Measurements from ENCODE around the gene GTF2I.
"Not testable (repeated sequence)": the region's sequence is repeated elsewhere in the genome, so short reads cannot be mapped to it uniquely, and the experiment has no call there.

The GTF2I gene

DNA sequence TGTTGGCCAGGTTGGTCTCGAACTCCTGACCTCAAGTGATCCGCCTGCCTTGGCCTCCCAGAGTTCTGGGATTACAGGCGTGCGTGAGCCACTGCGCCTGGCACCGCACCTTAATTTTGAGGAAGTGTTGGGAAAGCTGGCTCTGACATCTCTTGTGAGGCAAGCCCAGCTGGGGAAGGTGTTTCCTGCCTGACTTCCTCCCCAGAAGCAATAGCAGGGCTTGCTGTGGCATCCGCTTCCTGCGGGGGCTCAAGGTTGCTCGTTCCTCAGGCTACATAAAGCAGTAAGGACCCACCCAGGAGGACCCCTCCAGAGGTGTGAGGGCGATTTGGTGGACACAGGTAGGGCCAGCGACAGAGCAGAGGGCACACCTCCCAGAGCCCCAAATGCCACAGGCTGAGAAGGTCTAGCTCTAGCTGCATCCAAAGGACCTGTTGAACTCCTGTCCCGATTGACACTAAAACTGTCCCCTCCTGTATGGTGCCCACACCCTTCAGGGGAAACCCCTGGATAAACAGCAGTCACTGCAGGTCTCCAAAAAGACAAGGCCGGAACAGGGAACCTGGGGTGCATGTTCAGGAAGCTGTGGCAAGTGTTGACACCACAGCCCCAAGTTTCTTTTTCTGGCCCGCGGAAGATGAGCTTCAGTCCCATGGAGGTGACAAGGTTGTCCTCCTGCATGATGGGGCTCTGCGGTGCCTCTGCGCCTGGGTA, 107.8 kb downstream of the GTF2I start:
- not testable (repeated sequence) for H3K9ac ChIP-seq (ENCODE audit: insufficient read length, low read depth); H3K4me3 ChIP-seq (ENCODE audit: insufficient read length, low read depth); H3K27me3 ChIP-seq (ENCODE audit: insufficient read depth, insufficient read length)

DNA sequence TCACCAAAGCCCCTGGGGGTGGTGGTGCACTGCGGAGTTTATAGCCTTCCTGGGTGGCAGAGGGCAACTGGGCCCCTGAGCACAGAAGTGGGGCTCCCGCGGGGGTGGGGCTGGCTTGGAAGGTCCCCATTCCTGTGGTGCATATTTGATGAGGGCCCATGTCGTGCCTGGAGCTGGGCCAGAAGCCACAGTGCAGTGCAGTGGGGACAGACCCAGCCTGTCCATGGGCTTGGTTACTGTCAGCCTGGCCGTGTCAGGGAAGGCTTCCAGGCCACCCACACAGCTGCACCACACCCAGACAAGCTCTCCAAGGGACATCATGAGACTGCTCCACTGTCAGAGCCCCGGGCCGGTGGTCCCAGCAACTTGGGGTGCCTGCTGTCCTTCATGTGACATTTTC, 109.0 kb downstream of the GTF2I start:
- H3K4me1 ChIP-seq (ENCODE audit: insufficient read depth, insufficient read length); H3K36me3 ChIP-seq (ENCODE audit: insufficient read depth, insufficient read length, low read length); H3K9me3 ChIP-seq (ENCODE audit: insufficient read depth, low read length); DNase-seq (ENCODE audit: low read depth, low spot score); H3K4me3 ChIP-seq (ENCODE audit: insufficient read length, low read depth); H3K27me3 ChIP-seq (ENCODE audit: insufficient read depth, insufficient read length); H3K9ac ChIP-seq (ENCODE audit: insufficient read length, low read depth): not testable (repeated sequence)

More for the DNA sequence above, 107.8 kb downstream of the GTF2I start:
- not testable (repeated sequence) for DNase-seq (ENCODE audit: low read depth, low spot score); H3K4me1 ChIP-seq (ENCODE audit: insufficient read depth, insufficient read length); H3K9me3 ChIP-seq (ENCODE audit: insufficient read depth, low read length); H3K36me3 ChIP-seq (ENCODE audit: insufficient read depth, insufficient read length, low read length)

DNA sequence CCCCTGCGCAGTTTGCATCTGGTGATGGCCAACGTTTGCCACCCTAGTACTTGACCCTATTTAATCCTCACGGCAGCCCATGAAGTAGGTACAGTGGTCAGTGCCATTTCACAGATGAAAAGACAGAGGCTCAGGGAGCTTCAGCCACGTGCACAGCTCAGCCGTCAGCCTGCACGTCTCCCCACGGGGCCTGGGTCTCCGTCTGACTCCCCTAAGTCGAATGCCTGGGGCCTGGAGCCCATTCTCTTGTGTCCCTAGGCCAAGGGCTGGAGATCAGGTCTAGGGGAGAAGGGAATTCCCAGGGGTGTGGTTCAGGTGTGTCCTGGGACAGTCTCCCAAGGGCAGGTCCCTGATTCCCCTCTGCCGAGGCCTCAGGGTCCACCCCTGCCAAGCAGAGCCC, 109.5 kb downstream of the GTF2I start:
- not testable (repeated sequence) for H3K9ac ChIP-seq (ENCODE audit: insufficient read length, low read depth); H3K27me3 ChIP-seq (ENCODE audit: insufficient read depth, insufficient read length); H3K36me3 ChIP-seq (ENCODE audit: insufficient read depth, insufficient read length, low read length); DNase-seq (ENCODE audit: low read depth, low spot score); H3K4me3 ChIP-seq (ENCODE audit: insufficient read length, low read depth); H3K4me1 ChIP-seq (ENCODE audit: insufficient read depth, insufficient read length); H3K9me3 ChIP-seq (ENCODE audit: insufficient read depth, low read length)

DNA sequence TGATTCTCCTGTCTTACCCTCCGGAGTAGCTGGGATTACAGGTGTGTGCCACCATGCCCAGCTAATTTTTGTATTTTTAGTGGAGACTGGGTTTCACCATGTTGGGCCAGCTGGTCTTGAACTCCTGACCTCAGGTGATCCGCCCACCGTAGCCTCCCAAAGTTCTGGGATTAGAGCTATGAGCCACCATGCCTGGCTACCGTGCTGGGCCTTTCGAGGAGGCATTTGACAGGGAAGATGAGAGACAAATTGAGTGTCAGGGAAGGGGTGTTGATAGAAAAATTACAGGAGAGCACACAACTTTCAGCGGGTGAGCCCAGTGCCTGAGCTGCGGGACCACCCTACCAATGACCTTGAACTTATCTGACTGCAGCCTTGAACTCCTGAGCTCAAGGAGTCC, 112.5 kb downstream of the GTF2I start:
- not testable (repeated sequence) for H3K36me3 ChIP-seq (ENCODE audit: insufficient read depth, insufficient read length, low read length); H3K27me3 ChIP-seq (ENCODE audit: insufficient read depth, insufficient read length); H3K9ac ChIP-seq (ENCODE audit: insufficient read length, low read depth); DNase-seq (ENCODE audit: low read depth, low spot score); H3K4me3 ChIP-seq (ENCODE audit: insufficient read length, low read depth); H3K4me1 ChIP-seq (ENCODE audit: insufficient read depth, insufficient read length); H3K9me3 ChIP-seq (ENCODE audit: insufficient read depth, low read length)

GRCh38 chr7:74772093-74772492, 114.6 kb downstream of the GTF2I start:
- H3K4me1 ChIP-seq (ENCODE audit: insufficient read depth, insufficient read length); H3K9me3 ChIP-seq (ENCODE audit: insufficient read depth, low read length); H3K27me3 ChIP-seq (ENCODE audit: insufficient read depth, insufficient read length); H3K9ac ChIP-seq (ENCODE audit: insufficient read length, low read depth); H3K36me3 ChIP-seq (ENCODE audit: insufficient read depth, insufficient read length, low read length); H3K4me3 ChIP-seq (ENCODE audit: insufficient read length, low read depth); DNase-seq (ENCODE audit: low read depth, low spot score): not testable (repeated sequence)

GRCh38 chr7:74773760-74774750, 116.5 kb downstream of the GTF2I start, which contains the start of gene NCF1:
Gene NCF1 (plus strand): TSS chr7:74774011. CDS start chr7:74774032, 21 bp downstream.
- not testable (repeated sequence) for H3K9me3 ChIP-seq (ENCODE audit: insufficient read depth, low read length); H3K27me3 ChIP-seq (ENCODE audit: insufficient read depth, insufficient read length); H3K4me3 ChIP-seq (ENCODE audit: insufficient read length, low read depth); H3K9ac ChIP-seq (ENCODE audit: insufficient read length, low read depth); H3K36me3 ChIP-seq (ENCODE audit: insufficient read depth, insufficient read length, low read length); DNase-seq (ENCODE audit: low read depth, low spot score); H3K4me1 ChIP-seq (ENCODE audit: insufficient read depth, insufficient read length)

DNA sequence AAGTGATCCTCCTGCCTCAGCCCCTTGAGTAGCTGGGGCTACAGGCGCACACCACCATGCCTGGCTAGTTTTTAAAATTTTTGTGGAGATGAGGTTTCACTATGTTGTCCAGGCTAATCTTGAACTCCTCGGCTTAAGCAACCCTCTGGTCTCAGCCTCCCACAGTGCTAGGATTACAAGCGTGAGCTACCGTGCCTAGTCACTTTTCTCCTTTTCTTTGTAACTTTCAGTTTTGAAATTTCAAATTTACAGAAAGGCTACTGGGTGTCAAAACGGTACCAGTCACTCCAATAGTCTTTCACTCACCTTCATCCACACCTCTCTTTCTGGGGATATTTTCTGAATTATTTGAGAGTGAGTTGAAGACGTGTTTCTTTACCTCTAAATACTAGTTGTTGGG, 117.6 kb downstream of the GTF2I start:
- not testable (repeated sequence) for DNase-seq (ENCODE audit: low read depth, low spot score); H3K27me3 ChIP-seq (ENCODE audit: insufficient read depth, insufficient read length); H3K4me3 ChIP-seq (ENCODE audit: insufficient read length, low read depth); H3K9me3 ChIP-seq (ENCODE audit: insufficient read depth, low read length); H3K9ac ChIP-seq (ENCODE audit: insufficient read length, low read depth); H3K4me1 ChIP-seq (ENCODE audit: insufficient read depth, insufficient read length); H3K36me3 ChIP-seq (ENCODE audit: insufficient read depth, insufficient read length, low read length)

DNA sequence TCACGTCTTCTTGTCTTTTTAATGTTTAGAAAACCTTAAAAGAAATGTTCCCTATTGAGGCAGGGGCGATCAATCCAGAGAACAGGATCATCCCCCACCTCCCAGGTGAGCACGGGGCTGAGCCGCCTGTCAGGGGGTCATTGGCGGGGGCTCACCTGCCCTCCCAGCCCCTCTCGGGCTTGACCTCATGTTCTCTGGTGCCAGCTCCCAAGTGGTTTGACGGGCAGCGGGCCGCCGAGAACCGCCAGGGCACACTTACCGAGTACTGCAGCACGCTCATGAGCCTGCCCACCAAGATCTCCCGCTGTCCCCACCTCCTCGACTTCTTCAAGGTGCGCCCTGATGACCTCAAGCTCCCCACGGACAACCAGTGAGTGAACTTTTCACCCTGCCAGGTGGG, 121.5 kb downstream of the GTF2I start:
- DNase-seq (ENCODE audit: low read depth, low spot score); H3K36me3 ChIP-seq (ENCODE audit: insufficient read depth, insufficient read length, low read length); H3K4me3 ChIP-seq (ENCODE audit: insufficient read length, low read depth); H3K4me1 ChIP-seq (ENCODE audit: insufficient read depth, insufficient read length); H3K27me3 ChIP-seq (ENCODE audit: insufficient read depth, insufficient read length); H3K9me3 ChIP-seq (ENCODE audit: insufficient read depth, low read length); H3K9ac ChIP-seq (ENCODE audit: insufficient read length, low read depth): not testable (repeated sequence)

GRCh38 chr7:74781746-74782145, 124.2 kb downstream of the GTF2I start:
- not testable (repeated sequence) for DNase-seq (ENCODE audit: low read depth, low spot score); H3K27me3 ChIP-seq (ENCODE audit: insufficient read depth, insufficient read length)

DNA sequence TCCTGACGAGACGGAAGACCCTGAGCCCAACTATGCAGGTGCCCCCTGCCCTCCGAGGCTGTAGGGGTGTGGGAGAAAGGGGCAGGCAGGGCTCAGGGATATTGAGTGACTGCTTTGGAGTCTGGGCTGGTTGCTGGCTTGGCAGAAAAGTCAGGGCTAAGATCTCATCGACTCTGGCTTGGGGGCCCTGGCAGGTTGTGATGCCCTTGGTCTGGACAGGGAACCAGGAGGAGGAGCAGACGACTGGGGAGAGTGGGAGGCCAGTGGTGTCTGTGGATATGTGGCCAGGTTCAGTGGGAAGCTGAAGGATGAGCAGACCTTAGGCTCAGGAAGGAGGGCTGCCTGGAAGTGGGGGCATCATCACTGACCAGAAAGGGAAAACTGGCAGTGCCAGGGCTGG, 126.1 kb downstream of the GTF2I start:
- not testable (repeated sequence) for DNase-seq (ENCODE audit: low read depth, low spot score); H3K9me3 ChIP-seq (ENCODE audit: insufficient read depth, low read length); H3K36me3 ChIP-seq (ENCODE audit: insufficient read depth, insufficient read length, low read length); H3K9ac ChIP-seq (ENCODE audit: insufficient read length, low read depth); H3K4me1 ChIP-seq (ENCODE audit: insufficient read depth, insufficient read length); H3K27me3 ChIP-seq (ENCODE audit: insufficient read depth, insufficient read length); H3K4me3 ChIP-seq (ENCODE audit: insufficient read length, low read depth)

More at GRCh38 chr7:74781746-74782145, 124.2 kb downstream of the GTF2I start:
- not testable (repeated sequence) for H3K36me3 ChIP-seq (ENCODE audit: insufficient read depth, insufficient read length, low read length); H3K9me3 ChIP-seq (ENCODE audit: insufficient read depth, low read length); H3K9ac ChIP-seq (ENCODE audit: insufficient read length, low read depth); H3K4me1 ChIP-seq (ENCODE audit: insufficient read depth, insufficient read length); H3K4me3 ChIP-seq (ENCODE audit: insufficient read length, low read depth)

GRCh38 chr7:74788369-74789150, 131.0 kb downstream of the GTF2I start:
- H3K4me3 ChIP-seq (ENCODE audit: insufficient read length, low read depth); H3K36me3 ChIP-seq (ENCODE audit: insufficient read depth, insufficient read length, low read length); H3K4me1 ChIP-seq (ENCODE audit: insufficient read depth, insufficient read length); H3K9ac ChIP-seq (ENCODE audit: insufficient read length, low read depth); H3K9me3 ChIP-seq (ENCODE audit: insufficient read depth, low read length); H3K27me3 ChIP-seq (ENCODE audit: insufficient read depth, insufficient read length): not testable (repeated sequence)
- DNase-seq (ENCODE audit: low read depth, low spot score), result peak; percentile 55

Measured in NT2/D1 (cell line).